ENCODE data around the gene NR3C2. TPM values are rescaled to one million over a fixed set of nuclear protein-coding genes. Genes with fewer than 3 reads are reported as not detected.

NR3C2 gene
- total RNA-seq, 2 donors from 2014 or later = 14.6 to 17.4 TPM

DNA sequence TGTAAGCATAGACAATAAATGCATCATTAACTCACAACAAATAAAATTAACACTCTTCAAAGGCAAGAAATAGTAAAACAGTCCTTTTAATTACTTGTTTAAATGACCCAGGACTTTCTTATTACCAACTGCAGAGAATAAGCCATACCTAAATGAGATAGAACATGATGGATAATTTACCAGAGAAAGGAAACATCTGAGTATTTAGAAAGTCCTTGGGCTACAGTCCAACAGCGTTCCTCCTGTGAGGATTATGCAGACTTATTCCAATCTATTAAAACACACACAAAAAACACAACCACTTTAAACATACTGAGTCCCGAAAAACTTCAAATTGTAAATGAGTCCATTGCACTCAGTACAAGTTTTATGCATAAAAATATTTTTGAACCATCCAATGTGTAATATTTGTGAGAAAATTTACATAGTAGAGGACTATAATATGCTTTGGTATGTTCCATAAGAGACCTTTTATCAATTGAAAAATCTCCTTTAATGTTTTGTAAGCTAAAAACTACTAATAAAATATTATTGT lies 129.2 kb downstream of the NR3C2 start:
- H3K27ac ChIP-seq = no peak overlapping the region
- no peaks in the 10 kb centered on the region for H3K9me3 ChIP-seq
- intact Hi-C loops (cut with DNase I) = no loop called here
- H3K36me3 ChIP-seq = no peaks in the 10 kb centered on the region
- WGBS = 48% methylated on average over 2 of the region's 2 CpGs
- no peak for TF ChIP-seq POLR2A (IDR thresholded peaks at IDR 0.05)
- no peak for TF ChIP-seq POLR2AphosphoS5 (IDR thresholded peaks at IDR 0.05)
- TF ChIP-seq, protein P1, sequence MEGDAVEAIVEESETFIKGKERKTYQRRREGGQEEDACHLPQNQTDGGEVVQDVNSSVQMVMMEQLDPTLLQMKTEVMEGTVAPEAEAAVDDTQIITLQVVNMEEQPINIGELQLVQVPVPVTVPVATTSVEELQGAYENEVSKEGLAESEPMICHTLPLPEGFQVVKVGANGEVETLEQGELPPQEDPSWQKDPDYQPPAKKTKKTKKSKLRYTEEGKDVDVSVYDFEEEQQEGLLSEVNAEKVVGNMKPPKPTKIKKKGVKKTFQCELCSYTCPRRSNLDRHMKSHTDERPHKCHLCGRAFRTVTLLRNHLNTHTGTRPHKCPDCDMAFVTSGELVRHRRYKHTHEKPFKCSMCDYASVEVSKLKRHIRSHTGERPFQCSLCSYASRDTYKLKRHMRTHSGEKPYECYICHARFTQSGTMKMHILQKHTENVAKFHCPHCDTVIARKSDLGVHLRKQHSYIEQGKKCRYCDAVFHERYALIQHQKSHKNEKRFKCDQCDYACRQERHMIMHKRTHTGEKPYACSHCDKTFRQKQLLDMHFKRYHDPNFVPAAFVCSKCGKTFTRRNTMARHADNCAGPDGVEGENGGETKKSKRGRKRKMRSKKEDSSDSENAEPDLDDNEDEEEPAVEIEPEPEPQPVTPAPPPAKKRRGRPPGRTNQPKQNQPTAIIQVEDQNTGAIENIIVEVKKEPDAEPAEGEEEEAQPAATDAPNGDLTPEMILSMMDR (IDR thresholded peaks at IDR 0.05) = no peak
- no peaks in the 10 kb centered on the region for H3K27me3 ChIP-seq (replicated peaks; ENCODE audit: insufficient read depth)
- no peaks in the 10 kb centered on the region for H3K4me1 ChIP-seq (replicated peaks)
- DNase-seq (ENCODE audit: low spot score) = no peak
- H3K4me3 ChIP-seq = no peak overlapping the region

DNA sequence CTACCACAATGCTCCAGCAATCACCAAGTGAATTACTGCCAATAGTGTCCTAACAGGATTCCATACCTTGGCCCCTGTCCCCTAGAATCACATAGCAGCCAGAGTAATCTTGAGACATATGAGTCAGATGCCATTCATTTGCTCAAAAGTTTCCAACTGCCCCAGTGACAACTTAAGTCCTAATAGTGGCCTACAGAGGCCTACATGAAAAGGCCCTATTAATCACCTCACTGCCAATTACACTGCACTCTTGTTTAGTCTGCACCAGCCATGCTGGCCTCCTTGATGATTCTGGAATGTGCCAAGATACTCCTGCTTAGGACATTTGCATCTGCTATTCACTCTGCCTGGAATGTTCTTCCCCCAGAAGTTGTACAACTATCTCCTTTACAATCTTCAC lies 130.7 kb downstream of the NR3C2 start:
- Histone ChIP-seq H3K27me3 (replicated peaks; ENCODE audit: insufficient read depth) (no peaks in the 10 kb centered on the region), H3K27ac (no peak overlapping the region), H3K4me3 (no peak overlapping the region), H3K36me3 (no peaks in the 10 kb centered on the region), H3K9me3 (no peaks in the 10 kb centered on the region), H3K4me1 (replicated peaks) (no peaks in the 10 kb centered on the region)
- no peak for DNase-seq (ENCODE audit: low spot score)
- intact Hi-C loops (cut with DNase I) = no loop called here
- TF ChIP-seq, protein P1 (IDR thresholded peaks at IDR 0.05) = no peak
- no peak for TF ChIP-seq POLR2AphosphoS5 (IDR thresholded peaks at IDR 0.05)
- TF ChIP-seq POLR2A (IDR thresholded peaks at IDR 0.05) = no peak

DNA sequence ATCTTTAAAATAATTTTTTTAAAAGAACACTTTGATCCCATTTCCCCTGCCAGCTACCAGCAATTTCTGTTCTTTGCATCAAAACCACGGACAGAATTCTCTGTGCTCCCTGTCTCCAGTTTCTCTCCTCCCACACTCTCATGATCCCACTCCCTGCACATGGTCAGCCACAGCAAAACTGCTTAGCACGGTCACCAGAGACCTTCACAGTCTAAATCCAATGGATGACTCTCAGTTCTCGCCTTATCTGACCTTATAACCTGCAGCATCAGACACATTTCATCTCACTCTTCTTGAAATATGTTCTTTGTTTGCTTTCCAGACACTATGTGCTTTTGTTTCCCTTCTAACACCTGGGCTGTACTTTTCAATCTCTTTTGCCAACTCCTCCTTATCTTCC lies 131.5 kb downstream of the NR3C2 start:
- Histone ChIP-seq H3K27ac (no peak overlapping the region), H3K4me3 (no peak overlapping the region), H3K9me3 (no peaks in the 10 kb centered on the region), H3K4me1 (replicated peaks) (no peaks in the 10 kb centered on the region), H3K36me3 (no peaks in the 10 kb centered on the region), H3K27me3 (replicated peaks; ENCODE audit: insufficient read depth) (no peaks in the 10 kb centered on the region)
- no peak for DNase-seq (ENCODE audit: low spot score)
- TF ChIP-seq POLR2A (IDR thresholded peaks at IDR 0.05) (no peak), POLR2AphosphoS5 (IDR thresholded peaks at IDR 0.05) (no peak)
- TF ChIP-seq, protein P1 (IDR thresholded peaks at IDR 0.05) = no peak
- intact Hi-C loops (cut with DNase I) = no loop called here
- WGBS = 83% methylated on average over 3 of the region's 3 CpGs

DNA sequence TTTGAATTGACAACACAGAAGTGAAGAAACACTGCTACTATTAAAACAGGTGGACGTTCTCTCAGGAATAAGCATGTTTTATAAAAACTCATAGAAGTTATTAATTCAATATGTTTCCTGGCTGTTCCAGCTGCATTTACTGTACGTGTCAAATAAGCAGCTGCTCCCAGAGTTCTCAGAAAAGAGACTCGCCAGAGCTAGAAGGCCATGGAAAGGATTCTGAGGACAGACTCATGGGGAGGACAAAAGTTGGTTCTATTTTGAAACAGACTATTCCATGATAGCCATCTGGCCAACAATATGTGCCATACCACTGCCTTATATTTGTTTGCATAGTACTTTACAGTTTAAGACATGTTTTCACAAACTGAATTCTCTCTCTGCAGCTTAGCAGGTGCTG lies 136.5 kb downstream of the NR3C2 start:
- no peaks in the 10 kb centered on the region for H3K27me3 ChIP-seq (replicated peaks; ENCODE audit: insufficient read depth)
- 60% methylated on average over 3 of the region's 3 CpGs for WGBS
- no peak for DNase-seq (ENCODE audit: low spot score)
- H3K4me1 ChIP-seq (replicated peaks) = no peaks in the 10 kb centered on the region
- no peak overlapping the region for H3K4me3 ChIP-seq
- intact Hi-C loops (cut with DNase I) = no loop called here
- no peaks in the 10 kb centered on the region for H3K36me3 ChIP-seq
- no peak for TF ChIP-seq POLR2AphosphoS5 (IDR thresholded peaks at IDR 0.05)
- no peak for TF ChIP-seq POLR2A (IDR thresholded peaks at IDR 0.05)
- TF ChIP-seq, protein P1 (IDR thresholded peaks at IDR 0.05) = no peak
- no peak overlapping the region for H3K27ac ChIP-seq
- H3K9me3 ChIP-seq = peaks cover 4% of the 10 kb centered on the region

DNA sequence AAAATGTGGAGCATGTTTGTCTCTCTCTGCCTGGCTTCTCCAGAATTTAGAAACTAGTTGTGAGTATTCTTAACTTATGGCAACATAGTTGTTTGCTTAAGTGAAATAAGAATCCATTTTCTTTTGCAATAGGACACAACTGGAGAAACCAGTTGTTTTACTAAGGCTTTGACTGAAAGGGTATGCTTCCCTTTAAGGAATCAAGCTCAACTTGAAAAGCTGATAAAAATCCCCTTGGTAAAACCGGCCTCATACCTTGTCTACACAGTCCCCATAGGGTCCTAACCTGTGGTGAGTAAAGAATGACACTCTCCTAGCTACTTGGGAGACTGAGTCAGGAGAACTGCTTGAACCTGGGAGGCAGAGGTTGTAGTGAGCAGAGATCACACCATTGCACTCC lies 139.8 kb downstream of the NR3C2 start:
- intact Hi-C loops (cut with DNase I) = no loop called here
- Histone ChIP-seq H3K9me3 (peaks cover 4% of the 10 kb centered on the region), H3K4me3 (no peak overlapping the region), H3K36me3 (no peaks in the 10 kb centered on the region), H3K27me3 (replicated peaks; ENCODE audit: insufficient read depth) (no peaks in the 10 kb centered on the region), H3K4me1 (replicated peaks) (no peaks in the 10 kb centered on the region), H3K27ac (no peak overlapping the region)
- DNase-seq (ENCODE audit: low spot score) = no peak
- 43% methylated on average over 1 of the region's 1 CpG for WGBS
- TF ChIP-seq POLR2AphosphoS5 (IDR thresholded peaks at IDR 0.05) (no peak), POLR2A (IDR thresholded peaks at IDR 0.05) (no peak)
- TF ChIP-seq, protein P1 (IDR thresholded peaks at IDR 0.05) = no peak

All from prostate gland (tissue), 2 donors.